SK-MEL-5 (cell line): ENCODE measurements around the gene CDC42SE1. TPM values are rescaled to one million over a fixed set of nuclear protein-coding genes. Genes with fewer than 3 reads are reported as not detected.

Experiments used
- DNase-seq: peaks from one replicate; pipeline ENCODE4 v3.0.0-alpha.2; 2016; ENCODE audit warnings: low read depth, low spot score
- in situ Hi-C: cut with HindIII; loops from 2 replicates; pipeline ENCODE4 v1.10.0; 2016; ENCODE audit warnings: low sequenced_read_pairs, high pct_unique_total_duplicates, low pct_unique_long_range_greater_than_20kb
- total RNA-seq: library from RNA; depleted of rRNA; stranded (reverse); fragments of >200 nt; shearing (Covaris generic); gene quantifications from 2 replicates; pipeline ENCODE4 v1.2.3, GENCODE V29; 2014

Gene CDC42SE1
- total RNA-seq, 1 experiment from 2014 or later = 95.8 TPM

- no peak for DNase-seq
- in situ Hi-C loops = no loop called here
Measured at GRCh38 chr1:151058692-151059091, 730 bp downstream of the CDC42SE1 start.

GRCh38 chr1:151056149-151056548 is 3.3 kb downstream of the CDC42SE1 start:
- DNase-seq = no peak
- in situ Hi-C loops = no loop called here

GRCh38 chr1:151055581-151055980 is 3.8 kb downstream of the CDC42SE1 start:
- no peak for DNase-seq
- in situ Hi-C loops = no loop called here

GRCh38 chr1:151054971-151055547 is 4.4 kb downstream of the CDC42SE1 start:
- in situ Hi-C loops = no loop called here

GRCh38 chr1:151051356-151052009 is 7.9 kb downstream of the CDC42SE1 start:
- DNase-seq = no peak

More at GRCh38 chr1:151054971-151055547, 4.4 kb downstream of the CDC42SE1 start:
- no peak for DNase-seq

GRCh38 chr1:151050051-151050688 is 9.3 kb downstream of the CDC42SE1 start:
- in situ Hi-C loops = no loop called here
- no peak for DNase-seq

More at GRCh38 chr1:151051356-151052009, 7.9 kb downstream of the CDC42SE1 start:
- in situ Hi-C loops = no loop called here

- no peak for DNase-seq
- in situ Hi-C loops = no loop called here
Measured at GRCh38 chr1:151049458-151049857, 10.0 kb downstream of the CDC42SE1 start.

GRCh38 chr1:151048645-151049032 is 10.8 kb downstream of the CDC42SE1 start:
- in situ Hi-C loops = no loop called here
- DNase-seq = no peak

- in situ Hi-C loops = no loop called here
- peak; percentile 79 for DNase-seq
Measured at GRCh38 chr1:151047925-151048644, 11.3 kb downstream of the CDC42SE1 start.

- in situ Hi-C loops = no loop called here
- DNase-seq = peak; percentile 74
Measured at GRCh38 chr1:151047591-151047924, 11.9 kb downstream of the CDC42SE1 start, which contains the start of gene C1orf56. C1orf56 (plus strand) TSS chr1:151047751; CDS start chr1:151047848, 97 bp downstream.

- in situ Hi-C loops = no loop called here
- DNase-seq = no peak
Measured at GRCh38 chr1:151043163-151043562, 16.3 kb downstream of the CDC42SE1 start.

GRCh38 chr1:151039521-151039920 is 19.9 kb downstream of the CDC42SE1 start:
- no peak for DNase-seq
- in situ Hi-C loops = no loop called here

GRCh38 chr1:151037032-151037431 is 22.4 kb downstream of the CDC42SE1 start:
- in situ Hi-C loops = no loop called here
- DNase-seq = no peak

GRCh38 chr1:151036356-151036755 is 23.1 kb downstream of the CDC42SE1 start, which contains the start of gene BNIPL:
BNIPL (plus strand) TSS chr1:151036586; CDS start chr1:151036726, 140 bp downstream.
- DNase-seq = no peak
- in situ Hi-C loops = no loop called here

GRCh38 chr1:151035167-151035566 is 24.3 kb downstream of the CDC42SE1 start:
- no peak for DNase-seq
- in situ Hi-C loops = no loop called here

- in situ Hi-C loops = no loop called here
- no peak for DNase-seq
Measured at GRCh38 chr1:151032164-151032563, 27.3 kb downstream of the CDC42SE1 start.

- no peak for DNase-seq
- in situ Hi-C loops = no loop called here
Measured at GRCh38 chr1:151026460-151026859, 33.0 kb downstream of the CDC42SE1 start.

- peak; percentile 96 for DNase-seq
- in situ Hi-C loops = no loop called here
Measured at GRCh38 chr1:151024540-151025146, 34.8 kb downstream of the CDC42SE1 start.
